H9 (cell line): Measurements from ENCODE around the gene KCNK13. TPM values are rescaled to one million over a fixed set of nuclear protein-coding genes. Genes with fewer than 3 reads are reported as not detected.

ENCODE experiments used
- DNase-seq: peaks from one replicate; pipeline ENCODE4 v3.0.0-alpha.2; 2017
- H2AFZ ChIP-seq: one replicate; pipeline ENCODE4 v1.6.1; 2013; ENCODE audit warnings: mild to moderate bottlenecking, low read length, control low read depth, moderate library complexity
- H2AK5ac ChIP-seq: 2 replicates; pipeline ENCODE4 v1.6.1; 2013; ENCODE audit warnings: low read length, control low read depth, mixed read lengths; ENCODE audit not compliant: insufficient read length
- H2BK120ac ChIP-seq: one replicate; pipeline ENCODE4 v1.6.1; 2013; ENCODE audit warnings: low read depth, mild to moderate bottlenecking, low read length, control low read depth, inconsistent platforms; ENCODE audit not compliant: poor library complexity, severe bottlenecking
- H2BK12ac ChIP-seq: 2 replicates; pipeline ENCODE4 v1.6.1; 2013; ENCODE audit warnings: low read length, control low read depth, mixed read lengths, low read depth; ENCODE audit not compliant: insufficient read length
- H2BK15ac ChIP-seq: 2 replicates; pipeline ENCODE4 v1.6.1; 2013; ENCODE audit warnings: low read depth, low read length, control low read depth
- H2BK20ac ChIP-seq: one replicate; pipeline ENCODE4 v1.6.1; 2013; ENCODE audit warnings: low read depth, mild to moderate bottlenecking, low read length, control low read depth, inconsistent platforms; ENCODE audit not compliant: poor library complexity, severe bottlenecking
- H2BK5ac ChIP-seq: 2 replicates; pipeline ENCODE4 v1.6.1; 2013; ENCODE audit warnings: low read length, control low read depth, mixed read lengths; ENCODE audit not compliant: insufficient read length
- H3K14ac ChIP-seq: 2 replicates; pipeline ENCODE4 v1.6.1; 2013; ENCODE audit warnings: low read length, control low read depth; ENCODE audit not compliant: insufficient read depth
- H3K18ac ChIP-seq: 2 replicates; pipeline ENCODE4 v1.6.1; 2013; ENCODE audit warnings: low read depth, mild to moderate bottlenecking, mixed read lengths, low read length, control low read depth; ENCODE audit not compliant: insufficient read length
- H3K23ac ChIP-seq: 2 replicates; pipeline ENCODE4 v1.6.1; 2013; ENCODE audit warnings: low read length, control low read depth, mixed read lengths, low read depth; ENCODE audit not compliant: insufficient read length
- H3K23me2 ChIP-seq: 2 replicates; pipeline ENCODE4 v1.6.1; 2013; ENCODE audit warnings: low read depth, mild to moderate bottlenecking, mixed read lengths, low read length, control low read depth; ENCODE audit not compliant: insufficient read length, poor library complexity, severe bottlenecking
- H3K27ac ChIP-seq: 2 replicates; pipeline ENCODE4 v1.5.1; 2013; ENCODE audit warnings: low read length, control low read depth, mixed read lengths, low read depth; ENCODE audit not compliant: insufficient read length
- H3K27me3 ChIP-seq: 2 replicates; pipeline ENCODE4 v1.6.1; 2013; ENCODE audit warnings: low read length, control low read depth, inconsistent platforms; ENCODE audit not compliant: insufficient read depth
- H3K4ac ChIP-seq: 2 replicates; pipeline ENCODE4 v1.6.1; 2013; ENCODE audit warnings: low read depth, mild to moderate bottlenecking, control low read depth, inconsistent platforms, low read length, moderate library complexity
- H3K4me1 ChIP-seq: 2 replicates; pipeline ENCODE4 v1.6.1; 2013; ENCODE audit warnings: low read length, control low read depth, inconsistent platforms; ENCODE audit not compliant: insufficient read depth
- H3K4me2 ChIP-seq: 2 replicates; pipeline ENCODE4 v1.6.1; 2013; ENCODE audit warnings: low read length, control low read depth, mixed read lengths; ENCODE audit not compliant: insufficient read length, insufficient read depth
- H3K56ac ChIP-seq: 2 replicates; pipeline ENCODE4 v1.6.1; 2013; ENCODE audit warnings: low read depth, mild to moderate bottlenecking, mixed read lengths, low read length, control low read depth; ENCODE audit not compliant: insufficient read length
- H3K79me1 ChIP-seq: 2 replicates; pipeline ENCODE4 v1.6.1; 2013; ENCODE audit warnings: low read depth, mild to moderate bottlenecking, moderate library complexity, low read length, control low read depth, inconsistent platforms; ENCODE audit not compliant: insufficient read depth, poor library complexity, severe bottlenecking
- H3K79me2 ChIP-seq: 2 replicates; pipeline ENCODE4 v1.6.1; 2013; ENCODE audit warnings: low read length, control low read depth, inconsistent platforms; ENCODE audit not compliant: insufficient read depth
- H3K9ac ChIP-seq: 2 replicates; pipeline ENCODE4 v1.6.1; 2013; ENCODE audit warnings: low read length, control low read depth, mixed read lengths; ENCODE audit not compliant: insufficient read length; ENCODE audit errors: extremely low read depth
- H3K9me3 ChIP-seq: one replicate; pipeline ENCODE4 v1.6.1; 2013; ENCODE audit warnings: low read depth, low read length, inconsistent platforms; ENCODE audit not compliant: control insufficient read depth
- H3T11ph ChIP-seq: one replicate; pipeline ENCODE4 v1.6.1; 2013; ENCODE audit warnings: mild to moderate bottlenecking, low read length, control low read depth, inconsistent platforms
- H4K20me1 ChIP-seq: one replicate; pipeline ENCODE4 v1.6.1; 2013; ENCODE audit not compliant: control insufficient read depth, insufficient read length, insufficient read depth
- H4K5ac ChIP-seq: 2 replicates; pipeline ENCODE4 v1.6.1; 2013; ENCODE audit warnings: low read depth, mild to moderate bottlenecking, mixed read lengths, low read length, control low read depth; ENCODE audit not compliant: insufficient read length
- H4K8ac ChIP-seq: replicated peaks from 2 replicates; pipeline ENCODE4 v1.6.1; 2013; ENCODE audit warnings: low read length, control low read depth, mixed read lengths, low read depth; ENCODE audit not compliant: insufficient read length
- H4K91ac ChIP-seq: 2 replicates; pipeline ENCODE4 v1.6.1; 2013; ENCODE audit warnings: low read depth, mild to moderate bottlenecking, moderate library complexity, mixed read lengths, low read length, control low read depth; ENCODE audit not compliant: insufficient read length
- H3K27ac Mint-ChIP-seq, 3 experiments: 2 replicates in 2 of 3; 3 replicates in 1 of 3; pipeline ENCODE4 v1.8.0; 2020 to 2021; ENCODE audit warnings: mixed read lengths in 3 of 3, mild to moderate bottlenecking in 1 of 3, moderate library complexity in 1 of 3
- H3K27me3 Mint-ChIP-seq: 2 replicates; pipeline ENCODE4 v1.8.0; 2021; ENCODE audit warnings: low read depth, mild to moderate bottlenecking, moderate library complexity, mixed read lengths
- H3K36me3 Mint-ChIP-seq, 3 experiments: 2 replicates in 2 of 3; 3 replicates in 1 of 3; pipeline ENCODE4 v1.8.0; 2020 to 2021; ENCODE audit warnings: low read depth in 3 of 3, mixed read lengths in 3 of 3; ENCODE audit not compliant: insufficient read depth in 1 of 3
- H3K4me1 Mint-ChIP-seq, 2 experiments: 2 replicates each; pipeline ENCODE4 v1.8.0; 2020; ENCODE audit warnings: mixed read lengths in 2 of 2
- H3K4me3 Mint-ChIP-seq, 2 experiments: 2 replicates in 1 of 2; 3 replicates in 1 of 2; pipeline ENCODE4 v1.8.0; 2020 to 2021; ENCODE audit warnings: mild to moderate bottlenecking in 2 of 2, mixed read lengths in 2 of 2, moderate library complexity in 1 of 2
- H3K9me3 Mint-ChIP-seq, 2 experiments: 2 replicates in 1 of 2; 3 replicates in 1 of 2; pipeline ENCODE4 v1.8.0; 2020; ENCODE audit warnings: mild to moderate bottlenecking in 2 of 2, mixed read lengths in 2 of 2, moderate library complexity in 1 of 2
- WGBS: extraction: QIAGEN DNeasy Blood & Tissue Kit; methylation state at CpG from one replicate; pipeline ENCODE4 v1.1.7; 2013; ENCODE audit warnings: missing lambda C conversion rate, low lambda C conversion rate, mixed read lengths; ENCODE audit not compliant: insufficient read length; ENCODE audit errors: extremely low coverage; 5-methylcytosine and 5-hydroxymethylcytosine counted together
- total RNA-seq: library from RNA; stranded (reverse); gene quantifications from 2 replicates; pipeline ENCODE4 v1.2.1, GENCODE V29; 2021
- TF ChIP-seq, protein P1 (sequence below): fragments of 200-600 bp; sonication (generic); conservative IDR thresholded peaks from 3 replicates; pipeline ENCODE4 v1.8.0; 2021; ENCODE audit warnings: antibody characterized with exemption, mild to moderate bottlenecking

The KCNK13 gene
- total RNA-seq, 1 experiment from 2014 or later: 0.39 TPM

DNA sequence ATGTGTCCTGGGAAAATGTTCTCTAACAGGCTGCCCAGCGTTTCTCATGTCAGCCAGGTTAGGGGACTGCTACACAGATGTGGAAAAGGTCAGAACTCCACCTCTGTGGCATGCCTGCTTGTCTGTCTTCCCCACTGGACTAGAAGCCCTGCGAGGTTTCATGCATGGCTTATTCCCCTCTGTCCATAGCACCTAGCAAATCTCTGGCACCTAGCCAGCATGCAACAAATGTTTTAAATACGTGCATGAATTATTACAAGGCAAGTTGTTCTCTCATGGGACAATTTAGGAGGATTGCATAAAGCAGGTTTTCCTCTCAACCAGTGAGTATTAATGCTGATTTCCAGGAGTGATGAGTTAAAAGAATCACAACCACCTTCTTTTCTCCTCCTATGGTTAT is 21.4 kb upstream of the KCNK13 start:
- Histone ChIP-seq H3K18ac (no peak overlapping the region), H2BK20ac (no peak overlapping the region), H4K91ac (no peak overlapping the region), H3K4ac (no peak overlapping the region), H4K5ac (no peak overlapping the region), H3K4me1 (no peaks in the 10 kb centered on the region), H4K20me1 (no peaks in the 10 kb centered on the region), H3K9me3 (no peaks in the 10 kb centered on the region), H3K79me2 (no peaks in the 10 kb centered on the region), H3K79me1 (no peaks in the 10 kb centered on the region), H3K14ac (no peak overlapping the region), H3T11ph (no peak overlapping the region), H3K27ac (no peak overlapping the region), H3K4me2 (no peak overlapping the region), H2AFZ (no peak overlapping the region), H3K27me3 (no peaks in the 10 kb centered on the region), H2BK15ac (no peak overlapping the region), H2AK5ac (no peak overlapping the region), H3K56ac (no peak overlapping the region), H4K8ac (no peak overlapping the region), H3K23me2 (no peaks in the 10 kb centered on the region), H3K23ac (no peak overlapping the region), H2BK12ac (no peak overlapping the region), H2BK5ac (no peak overlapping the region), H3K9ac (no peak overlapping the region), H2BK120ac (no peak overlapping the region)
- WGBS: no CpG with 5 or more reads among the region's 3 CpGs
- Mint-ChIP-seq H3K9me3 (no peaks in the 10 kb centered on the region), H3K27me3 (no peaks in the 10 kb centered on the region), H3K4me1 (peaks cover 2 to 5% of the 10 kb centered on the region in 2 experiments; a peak in 3 of 4 replicates), H3K4me3 (no peak overlapping the region), H3K36me3 (peaks cover 9 to 37% (median 15%) of the 10 kb centered on the region in 3 experiments; a peak in 6 of 7 replicates), H3K27ac (0 out of 7 replicates have a peak overlapping the region, but pooled peaks of 1 of the 3 experiments have one; percentile 13)
- TF ChIP-seq, protein P1, sequence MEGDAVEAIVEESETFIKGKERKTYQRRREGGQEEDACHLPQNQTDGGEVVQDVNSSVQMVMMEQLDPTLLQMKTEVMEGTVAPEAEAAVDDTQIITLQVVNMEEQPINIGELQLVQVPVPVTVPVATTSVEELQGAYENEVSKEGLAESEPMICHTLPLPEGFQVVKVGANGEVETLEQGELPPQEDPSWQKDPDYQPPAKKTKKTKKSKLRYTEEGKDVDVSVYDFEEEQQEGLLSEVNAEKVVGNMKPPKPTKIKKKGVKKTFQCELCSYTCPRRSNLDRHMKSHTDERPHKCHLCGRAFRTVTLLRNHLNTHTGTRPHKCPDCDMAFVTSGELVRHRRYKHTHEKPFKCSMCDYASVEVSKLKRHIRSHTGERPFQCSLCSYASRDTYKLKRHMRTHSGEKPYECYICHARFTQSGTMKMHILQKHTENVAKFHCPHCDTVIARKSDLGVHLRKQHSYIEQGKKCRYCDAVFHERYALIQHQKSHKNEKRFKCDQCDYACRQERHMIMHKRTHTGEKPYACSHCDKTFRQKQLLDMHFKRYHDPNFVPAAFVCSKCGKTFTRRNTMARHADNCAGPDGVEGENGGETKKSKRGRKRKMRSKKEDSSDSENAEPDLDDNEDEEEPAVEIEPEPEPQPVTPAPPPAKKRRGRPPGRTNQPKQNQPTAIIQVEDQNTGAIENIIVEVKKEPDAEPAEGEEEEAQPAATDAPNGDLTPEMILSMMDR: no peak
- no peak for DNase-seq
